Measurements from ENCODE around the gene TSNAX.

GRCh38 chr1:231612393-231613089 is 84.1 kb downstream of the TSNAX start:
- no peak for TF ChIP-seq SUZ12 (IDR thresholded peaks at IDR 0.05; ENCODE audit: extremely low read depth, insufficient read depth, insufficient read length)
- TF ChIP-seq YY1 (IDR thresholded peaks at IDR 0.05; ENCODE audit: insufficient read depth, insufficient read length): no peak

Data from NT2/D1 (cell line).